Activated B cell treated with CpG ODN at 0.5 μM for 24 hours (primary cell): ENCODE data around the gene PI4K2A. TPM values are rescaled to one million over a fixed set of nuclear protein-coding genes. Genes with fewer than 3 reads are reported as not detected.

Source experiments
- ATAC-seq: fragments of 200-7000 bp; cut with Tn5 transposase; one replicate; pipeline ENCODE4 v1.10.0; 2021; ENCODE audit warnings: low read depth, mild to moderate bottlenecking, moderate library complexity
- CTCF ChIA-PET: fragments of 350-600 bp; sonication (Branson Sonifier 250); formaldehyde crosslinking; loops from one replicate; lab custom pipeline; 2021; ENCODE audit warnings: antibody characterized with exemption; lab: Charles Lee
- POLR2A ChIA-PET: fragments of 350-600 bp; sonication (Branson Sonifier 250); formaldehyde crosslinking; loops from one replicate; lab custom pipeline; 2021; ENCODE audit warnings: antibody characterized with exemption; lab: Charles Lee
- DNase-seq: peaks from one replicate; pipeline ENCODE4 v3.0.0; 2022
- H3K27ac Mint-ChIP-seq: one replicate; pipeline ENCODE4 v1.8.0; 2020; ENCODE audit warnings: mixed read lengths
- H3K27me3 Mint-ChIP-seq: one replicate; pipeline ENCODE4 v1.8.0; 2021; ENCODE audit warnings: mixed read lengths
- H3K36me3 Mint-ChIP-seq: one replicate; pipeline ENCODE4 v1.8.0; 2021; ENCODE audit warnings: low read depth, mixed read lengths
- H3K4me1 Mint-ChIP-seq: one replicate; pipeline ENCODE4 v1.8.0; 2021; ENCODE audit warnings: mixed read lengths
- H3K4me3 Mint-ChIP-seq: one replicate; pipeline ENCODE4 v1.8.0; 2020; ENCODE audit warnings: mild to moderate bottlenecking, mixed read lengths
- H3K9me3 Mint-ChIP-seq: one replicate; pipeline ENCODE4 v1.8.0; 2020; ENCODE audit warnings: mixed read lengths
- intact Hi-C: fragments of 100-400 bp; cut with micrococcal nuclease; formaldehyde crosslinking; loops from one replicate; pipeline ENCODE4 v1.15.1; 2024
- total RNA-seq: library from RNA; stranded (reverse); gene quantifications from 2 replicates; pipeline ENCODE4 v1.2.3, GENCODE V29; 2022
- TF ChIP-seq, protein P1 (sequence below): fragments of 200-600 bp; IDR thresholded peaks from one replicate; pipeline ENCODE4 v1.8.0; 2022; ENCODE audit warnings: antibody characterized with exemption, mild to moderate bottlenecking

PI4K2A gene
- total RNA-seq, 1 donor from 2014 or later = 15.0 TPM

DNA sequence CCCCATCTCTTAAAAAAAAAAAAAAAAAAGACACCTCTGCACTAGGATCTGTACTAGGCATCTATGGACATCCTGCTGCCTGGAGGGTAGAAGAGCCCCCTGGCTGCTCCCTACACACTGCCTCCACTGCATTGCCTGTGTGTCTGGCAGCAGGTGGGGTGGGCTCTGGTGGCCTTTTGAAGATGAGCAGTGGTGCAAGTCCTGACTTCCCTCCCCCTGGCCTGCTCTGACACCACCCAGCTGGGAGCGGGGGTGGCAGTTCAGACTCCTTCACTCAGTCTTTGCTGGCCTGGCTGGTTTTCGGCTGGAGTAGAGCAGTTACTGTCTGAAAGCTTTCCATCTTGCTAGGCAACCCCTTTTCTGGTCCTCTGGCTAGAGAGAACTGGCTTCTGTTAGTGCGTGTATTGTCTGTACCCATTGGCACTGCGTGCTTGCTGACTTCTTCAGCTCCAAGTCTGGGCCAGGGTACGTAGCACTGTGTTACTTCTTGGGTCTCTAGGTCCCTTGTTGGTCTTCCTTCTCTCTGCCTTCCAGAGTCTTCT lies 33.3 kb upstream of the PI4K2A start:
- ChIA-PET CTCF (no interaction called here), POLR2A (no interaction called here)
- H3K4me3 Mint-ChIP-seq = no peak overlapping the region
- H3K9me3 Mint-ChIP-seq = no peaks in the 10 kb centered on the region
- H3K4me1 Mint-ChIP-seq = no peaks in the 10 kb centered on the region
- peaks cover 2% of the 10 kb centered on the region for H3K27me3 Mint-ChIP-seq
- intact Hi-C loops = no loop called here
- ATAC-seq (no peak), DNase-seq (no peak)
- no peak overlapping the region for H3K27ac Mint-ChIP-seq
- H3K36me3 Mint-ChIP-seq = no peaks in the 10 kb centered on the region
- TF ChIP-seq, protein P1, sequence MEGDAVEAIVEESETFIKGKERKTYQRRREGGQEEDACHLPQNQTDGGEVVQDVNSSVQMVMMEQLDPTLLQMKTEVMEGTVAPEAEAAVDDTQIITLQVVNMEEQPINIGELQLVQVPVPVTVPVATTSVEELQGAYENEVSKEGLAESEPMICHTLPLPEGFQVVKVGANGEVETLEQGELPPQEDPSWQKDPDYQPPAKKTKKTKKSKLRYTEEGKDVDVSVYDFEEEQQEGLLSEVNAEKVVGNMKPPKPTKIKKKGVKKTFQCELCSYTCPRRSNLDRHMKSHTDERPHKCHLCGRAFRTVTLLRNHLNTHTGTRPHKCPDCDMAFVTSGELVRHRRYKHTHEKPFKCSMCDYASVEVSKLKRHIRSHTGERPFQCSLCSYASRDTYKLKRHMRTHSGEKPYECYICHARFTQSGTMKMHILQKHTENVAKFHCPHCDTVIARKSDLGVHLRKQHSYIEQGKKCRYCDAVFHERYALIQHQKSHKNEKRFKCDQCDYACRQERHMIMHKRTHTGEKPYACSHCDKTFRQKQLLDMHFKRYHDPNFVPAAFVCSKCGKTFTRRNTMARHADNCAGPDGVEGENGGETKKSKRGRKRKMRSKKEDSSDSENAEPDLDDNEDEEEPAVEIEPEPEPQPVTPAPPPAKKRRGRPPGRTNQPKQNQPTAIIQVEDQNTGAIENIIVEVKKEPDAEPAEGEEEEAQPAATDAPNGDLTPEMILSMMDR = no peak

DNA sequence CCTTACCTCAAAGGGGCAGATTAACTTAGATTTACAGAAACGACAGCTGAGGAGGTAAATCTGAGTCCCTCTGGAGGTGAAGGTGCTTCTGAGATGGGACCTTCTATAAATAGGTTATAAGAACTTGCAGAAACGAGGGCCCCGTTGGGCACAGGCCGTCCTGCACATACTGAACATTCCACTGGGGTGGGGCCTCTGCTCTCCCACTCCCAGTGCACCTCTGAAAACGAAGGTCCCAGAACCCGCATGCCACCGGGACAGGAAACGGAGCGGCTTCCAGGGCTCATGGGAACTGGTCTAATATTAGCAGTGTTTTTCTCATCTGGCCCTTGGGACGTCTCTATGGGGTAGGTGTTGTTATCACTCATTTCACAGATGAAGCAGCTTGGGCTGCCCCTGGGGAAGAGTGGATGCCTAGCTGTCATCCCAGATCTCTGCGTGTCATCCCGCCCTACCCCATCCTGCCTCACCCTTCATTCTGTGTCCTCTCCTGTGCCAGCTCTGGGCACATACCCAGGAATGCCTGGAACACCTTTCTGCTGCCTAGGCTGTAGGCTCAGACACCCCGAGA lies 31.4 kb upstream of the PI4K2A start:
- ChIA-PET CTCF (no interaction called here), POLR2A (no interaction called here)
- DNase-seq (no peak), ATAC-seq (no peak)
- Mint-ChIP-seq H3K4me3 (no peak overlapping the region), H3K27me3 (peaks cover 2% of the 10 kb centered on the region), H3K4me1 (no peaks in the 10 kb centered on the region), H3K36me3 (no peaks in the 10 kb centered on the region), H3K27ac (no peak overlapping the region), H3K9me3 (no peaks in the 10 kb centered on the region)
- TF ChIP-seq, protein P1 = no peak
- intact Hi-C loops = no loop called here

DNA sequence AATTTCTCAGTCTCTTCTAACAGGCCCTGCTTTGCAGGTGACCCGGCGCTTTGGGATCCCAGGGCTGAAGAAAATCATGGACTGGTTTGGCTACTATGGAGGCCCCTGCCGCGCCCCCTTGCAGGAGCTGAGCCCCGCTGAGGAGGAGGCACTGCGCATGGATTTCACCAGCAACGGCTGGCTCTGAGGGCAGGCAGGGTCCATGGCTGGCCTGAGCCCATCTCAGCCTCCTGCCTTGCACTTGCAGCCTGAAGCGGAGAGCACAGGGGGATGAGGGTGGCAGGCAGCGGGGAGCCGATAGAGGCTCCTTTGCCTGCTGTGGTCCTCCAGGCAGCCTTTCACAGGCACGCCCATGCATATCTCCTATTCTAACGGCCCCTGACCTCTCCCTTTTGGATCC lies 29.0 kb upstream of the PI4K2A start:
- ChIA-PET CTCF (no interaction called here), POLR2A (no interaction called here)
- DNase-seq (no peak), ATAC-seq (no peak)
- Mint-ChIP-seq H3K27me3 (no peaks in the 10 kb centered on the region), H3K36me3 (no peaks in the 10 kb centered on the region), H3K4me1 (no peaks in the 10 kb centered on the region), H3K27ac (no peak overlapping the region), H3K4me3 (no peak overlapping the region), H3K9me3 (no peaks in the 10 kb centered on the region)
- intact Hi-C loops = no loop called here
- TF ChIP-seq, protein P1 = no peak

DNA sequence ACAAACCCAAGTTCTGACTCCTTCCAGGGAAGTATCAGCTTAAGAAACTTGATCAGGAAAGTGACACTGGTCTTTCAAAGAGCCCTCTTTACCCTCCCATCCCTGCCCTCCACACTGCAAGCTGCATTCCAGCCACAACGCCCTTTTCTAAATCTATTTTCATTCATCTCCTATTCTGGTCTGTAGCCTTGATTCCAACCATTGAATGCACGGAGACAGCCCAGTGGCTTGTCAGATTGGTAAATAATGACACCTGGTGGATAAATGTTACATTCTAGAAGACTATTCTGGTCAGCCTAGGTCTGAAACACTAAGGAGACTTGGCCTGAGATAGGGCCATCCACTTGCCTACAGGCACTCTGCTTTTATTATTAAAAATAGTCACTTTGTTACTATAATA lies 28.1 kb upstream of the PI4K2A start:
- no peak overlapping the region for H3K27ac Mint-ChIP-seq
- POLR2A ChIA-PET = no interaction called here
- DNase-seq (no peak), ATAC-seq (no peak)
- intact Hi-C loops = loop anchor here (1.0 kb wide), 1 partner anchor 205 kb away; no protein-coding TSS in a partner anchor
- CTCF ChIA-PET = no interaction called here
- TF ChIP-seq, protein P1 = no peak
- H3K4me1 Mint-ChIP-seq = no peaks in the 10 kb centered on the region
- no peak overlapping the region for H3K4me3 Mint-ChIP-seq
- H3K9me3 Mint-ChIP-seq = no peaks in the 10 kb centered on the region
- H3K27me3 Mint-ChIP-seq = no peaks in the 10 kb centered on the region
- no peaks in the 10 kb centered on the region for H3K36me3 Mint-ChIP-seq

DNA sequence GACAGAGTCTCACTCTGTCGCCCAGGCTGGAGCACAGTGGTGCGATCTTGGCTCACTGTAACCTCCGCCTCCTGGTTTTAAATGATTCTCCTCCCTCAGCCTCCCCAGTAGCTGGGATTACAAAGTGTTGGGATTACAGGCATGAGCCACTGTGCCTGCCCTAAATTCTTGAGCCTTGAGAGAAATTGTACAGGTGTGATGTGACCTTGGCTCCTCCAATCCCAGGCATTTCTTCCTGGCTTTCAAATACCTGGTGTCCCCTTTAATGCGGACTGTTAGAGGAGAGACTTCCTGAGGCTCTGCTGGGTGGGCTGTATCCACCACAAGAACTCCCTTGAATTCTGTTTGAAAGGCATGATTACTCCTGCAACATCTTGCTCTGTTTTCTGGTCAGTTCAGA lies 22.2 kb upstream of the PI4K2A start:
- Mint-ChIP-seq H3K4me3 (no peak overlapping the region), H3K27me3 (no peaks in the 10 kb centered on the region), H3K27ac (no peak overlapping the region), H3K4me1 (no peaks in the 10 kb centered on the region), H3K36me3 (no peaks in the 10 kb centered on the region), H3K9me3 (no peaks in the 10 kb centered on the region)
- CTCF ChIA-PET = no interaction called here
- TF ChIP-seq, protein P1 = no peak
- DNase-seq (no peak), ATAC-seq (no peak)
- intact Hi-C loops = no loop called here
- POLR2A ChIA-PET = interaction anchor here (0.7 kb wide), 1 partner anchor 299 kb away, joined by 6 read pairs; no protein-coding TSS in a partner anchor
